LNCAP (cell line): ENCODE results near the gene HOXD10.

Source experiments
- CTCF ChIP-seq: fragments of 450-650 bp; IDR thresholded peaks from 2 replicates; pipeline ENCODE4 v1.5.1; 2017; ENCODE audit warnings: mild to moderate bottlenecking

The HOXD10 gene

GRCh38 chr2:176156807-176157498, 40.4 kb downstream of the HOXD10 start, which contains the start of gene HOXD3:
HOXD3 (plus strand) TSS chr2:176157307; CDS start chr2:176169115, 11,808 bp downstream.
- TF ChIP-seq CTCF = no peak

GRCh38 chr2:176157499-176158185, 41.1 kb downstream of the HOXD10 start:
- TF ChIP-seq CTCF = no peak

- TF ChIP-seq CTCF = no peak
Observed at GRCh38 chr2:176158186-176158591, 41.6 kb downstream of the HOXD10 start.

- TF ChIP-seq CTCF = no peak
Observed at GRCh38 chr2:176158855-176159662, 42.5 kb downstream of the HOXD10 start.

GRCh38 chr2:176159663-176160250, 43.2 kb downstream of the HOXD10 start:
- TF ChIP-seq CTCF = no peak

GRCh38 chr2:176160251-176160985, 43.8 kb downstream of the HOXD10 start:
- no peak for TF ChIP-seq CTCF
